ENCODE results near the gene FAM174B. TPM values are rescaled to one million over a fixed set of nuclear protein-coding genes. Genes with fewer than 3 reads are reported as not detected.

The FAM174B gene
- total and polyA plus RNA-seq, 3 donors from 2014 or later, result 15.7 to 18.7 (median 18.6) TPM

DNA sequence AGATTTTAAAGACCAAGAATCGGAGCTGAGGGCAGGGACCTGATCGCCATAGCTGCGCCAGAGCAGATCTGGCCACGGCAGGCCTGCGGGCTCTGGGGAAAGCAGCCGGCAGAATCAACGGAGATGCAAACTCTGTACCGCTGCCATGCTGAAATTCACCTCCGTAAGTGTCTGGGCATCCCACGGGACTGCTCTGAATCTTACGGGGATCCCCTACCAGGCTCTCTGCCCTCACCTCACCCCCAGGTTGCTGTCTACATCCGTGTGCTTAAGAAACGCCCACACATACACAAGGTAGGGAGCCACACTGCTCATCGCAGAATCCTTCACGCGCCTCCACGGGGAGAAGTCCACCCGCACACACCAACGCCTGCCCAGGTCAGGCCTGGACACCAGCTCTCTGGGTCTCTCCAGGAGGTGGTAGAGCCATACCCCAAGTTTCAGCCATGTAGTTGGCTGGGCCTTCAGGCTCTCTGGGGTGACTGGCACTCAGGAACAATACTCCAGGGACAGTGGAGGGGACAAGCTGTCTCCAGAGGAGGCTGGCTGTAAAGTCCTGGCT lies 33.5 kb downstream of the FAM174B start:
- no peaks in the 10 kb centered on the region for H3K9me3 ChIP-seq
- TF ChIP-seq CTCF (IDR thresholded peaks at IDR 0.05), result no peak
- no peak for TF ChIP-seq POLR2A (IDR thresholded peaks at IDR 0.05)
- no peaks in the 10 kb centered on the region for H3K27me3 ChIP-seq
- WGBS, 2 donors, result 95% methylated on average over 16 to 19 of the region's 19 CpGs
- intact Hi-C loops (cut with DNase I; ENCODE audit: low total_unique reads), result loop anchor here (10.0 kb wide), 1 partner anchor 97 kb away; no protein-coding TSS in a partner anchor
- no peaks in the 10 kb centered on the region for H3K36me3 ChIP-seq (ENCODE audit: low read depth, missing control alignments)
- no peak overlapping the region for H3K27ac ChIP-seq
- H3K4me3 ChIP-seq, result no peak overlapping the region
- peaks cover 19% of the 10 kb centered on the region for H3K4me1 ChIP-seq
- DNase-seq, result no peak

GRCh38 chr15:92620991-92621390 lies 34.6 kb downstream of the FAM174B start:
- H3K27ac ChIP-seq, result no peak overlapping the region
- peaks cover 19% of the 10 kb centered on the region for H3K4me1 ChIP-seq
- no peaks in the 10 kb centered on the region for H3K36me3 ChIP-seq (ENCODE audit: low read depth, missing control alignments)
- 96 to 97% methylated on average over 5 of the region's 5 CpGs for WGBS, 2 donors
- no peak for DNase-seq
- no peak overlapping the region for H3K4me3 ChIP-seq
- no peak for TF ChIP-seq POLR2A (IDR thresholded peaks at IDR 0.05)
- no peak for TF ChIP-seq CTCF (IDR thresholded peaks at IDR 0.05)
- intact Hi-C loops (cut with DNase I; ENCODE audit: low total_unique reads), result loop anchor here (10.0 kb wide), 1 partner anchor 96 kb away; no protein-coding TSS in a partner anchor
- H3K9me3 ChIP-seq, result no peaks in the 10 kb centered on the region
- H3K27me3 ChIP-seq, result no peaks in the 10 kb centered on the region

DNA sequence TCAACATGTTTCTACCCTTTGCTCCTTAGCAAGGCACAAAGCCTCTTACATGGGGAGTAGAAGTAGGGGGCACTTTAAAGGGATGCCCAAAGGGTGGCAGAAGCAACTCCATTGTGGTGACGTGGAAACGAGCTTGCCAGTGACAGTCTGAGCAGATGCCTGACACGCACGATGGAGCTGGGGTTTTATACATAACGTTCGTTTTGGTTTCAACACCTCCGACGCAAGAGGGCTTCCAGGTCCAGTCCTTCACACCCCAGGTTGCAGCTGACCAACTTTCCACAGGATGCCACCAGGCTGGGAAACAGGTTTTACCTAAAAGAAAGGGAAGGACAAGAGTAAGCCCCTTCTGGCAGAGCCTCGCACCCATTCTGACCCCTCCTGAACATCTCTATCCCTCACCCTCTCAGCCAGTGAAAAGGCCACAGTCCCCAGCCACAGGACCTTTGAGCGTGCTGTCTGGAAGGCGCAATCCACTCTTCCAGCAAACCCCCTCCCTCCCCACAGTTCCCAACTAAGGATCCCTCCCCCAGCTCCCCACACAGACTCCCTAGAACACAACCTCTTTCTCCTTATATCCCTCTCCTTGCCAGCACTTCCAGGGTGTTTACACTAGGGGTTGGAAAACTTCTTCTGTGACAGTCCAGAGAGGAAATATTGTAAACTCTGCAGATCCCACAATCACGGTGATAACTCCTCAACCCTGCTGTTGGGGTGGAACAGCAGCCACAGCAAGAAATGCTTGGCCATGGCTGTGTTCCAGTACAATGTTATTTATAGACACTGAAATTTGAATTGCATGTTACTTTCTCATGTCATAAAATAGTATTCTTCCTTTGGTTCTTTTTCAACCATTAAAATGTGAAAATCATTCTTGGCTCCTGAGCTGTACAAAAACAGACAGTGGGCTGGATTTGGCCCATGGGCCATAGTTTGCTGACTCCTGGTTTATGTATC lies 36.2 kb downstream of the FAM174B start:
- 84 to 90% methylated on average over 12 of the region's 12 CpGs for WGBS, 2 donors
- H3K36me3 ChIP-seq (ENCODE audit: low read depth, missing control alignments), result no peaks in the 10 kb centered on the region
- peak; percentile 39 for DNase-seq

More for the DNA sequence above, 36.2 kb downstream of the FAM174B start:
- Histone ChIP-seq H3K9me3 (no peaks in the 10 kb centered on the region), H3K27ac (no peak overlapping the region), H3K27me3 (no peaks in the 10 kb centered on the region), H3K4me1 (peaks cover 11% of the 10 kb centered on the region), H3K4me3 (no peak overlapping the region)
- no peak for TF ChIP-seq POLR2A (IDR thresholded peaks at IDR 0.05)
- TF ChIP-seq CTCF (IDR thresholded peaks at IDR 0.05), result no peak
- intact Hi-C loops (cut with DNase I; ENCODE audit: low total_unique reads), result loop anchor here (10.0 kb wide), 1 partner anchor 95 kb away; no protein-coding TSS in a partner anchor

All from testis (tissue), 3 donors.